HG02840 (cell line): ENCODE data around the gene DMRTB1.

Source experiments
- ATAC-seq: cut with Tn5 transposase; IDR thresholded peaks from one replicate; pipeline ENCODE4 v1.9.1; 2021; ENCODE audit warnings: mild to moderate bottlenecking, moderate library complexity, moderate number of reproducible peaks; ENCODE audit not compliant: unreplicated experiment, low FRiP score

DMRTB1 gene

GRCh38 chr1:53459321-53460175 lies at the start of gene DMRTB1:
Gene DMRTB1, plus strand, starts transcription at chr1:53459399. Its CDS starts 55 bp downstream, at chr1:53459454.
- no peak for ATAC-seq

DNA sequence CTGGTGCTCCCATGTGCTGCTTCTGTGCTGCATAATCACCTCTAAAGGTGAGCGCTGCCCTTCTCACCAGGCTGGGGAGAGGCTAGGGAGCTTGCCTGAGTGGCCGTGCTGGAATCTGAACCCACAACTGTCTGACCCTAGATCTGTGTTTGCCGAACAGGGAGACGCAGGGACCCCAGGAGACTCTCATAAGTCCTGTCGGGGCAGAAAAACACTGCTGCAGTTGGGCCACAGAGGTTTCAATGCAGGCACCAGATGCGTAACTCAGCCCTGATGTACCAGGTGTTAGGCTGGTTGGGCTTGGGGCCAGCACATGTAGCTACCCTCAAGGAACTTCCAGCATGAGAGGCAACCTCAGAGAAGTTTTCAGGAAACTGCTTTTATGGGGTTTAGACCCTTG lies 49.5 kb upstream of the DMRTB1 start:
- ATAC-seq = no peak

- ATAC-seq = no peak
These were observed 49.1 kb upstream of the DMRTB1 start for GRCh38 chr1:53410100-53410541.

DNA sequence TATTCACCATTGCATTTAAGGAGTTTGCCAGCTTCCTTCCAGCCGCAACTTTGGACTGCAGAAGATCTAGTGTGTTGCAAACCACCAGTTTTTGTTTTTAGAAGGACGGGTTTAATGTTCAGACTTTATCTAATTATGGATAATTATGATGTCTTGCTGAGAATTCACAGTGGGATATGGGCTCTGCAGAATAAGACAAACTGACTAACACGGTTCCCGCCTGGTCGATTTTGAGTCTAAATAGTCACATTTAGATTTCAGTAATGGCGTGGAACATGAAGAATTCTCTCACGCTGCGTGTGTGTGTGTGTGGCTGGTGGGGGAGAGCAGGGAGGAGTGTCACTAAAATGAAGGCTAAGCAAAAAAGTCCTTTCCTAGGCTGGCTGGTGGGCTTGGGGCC lies 48.5 kb upstream of the DMRTB1 start:
- no peak for ATAC-seq

DNA sequence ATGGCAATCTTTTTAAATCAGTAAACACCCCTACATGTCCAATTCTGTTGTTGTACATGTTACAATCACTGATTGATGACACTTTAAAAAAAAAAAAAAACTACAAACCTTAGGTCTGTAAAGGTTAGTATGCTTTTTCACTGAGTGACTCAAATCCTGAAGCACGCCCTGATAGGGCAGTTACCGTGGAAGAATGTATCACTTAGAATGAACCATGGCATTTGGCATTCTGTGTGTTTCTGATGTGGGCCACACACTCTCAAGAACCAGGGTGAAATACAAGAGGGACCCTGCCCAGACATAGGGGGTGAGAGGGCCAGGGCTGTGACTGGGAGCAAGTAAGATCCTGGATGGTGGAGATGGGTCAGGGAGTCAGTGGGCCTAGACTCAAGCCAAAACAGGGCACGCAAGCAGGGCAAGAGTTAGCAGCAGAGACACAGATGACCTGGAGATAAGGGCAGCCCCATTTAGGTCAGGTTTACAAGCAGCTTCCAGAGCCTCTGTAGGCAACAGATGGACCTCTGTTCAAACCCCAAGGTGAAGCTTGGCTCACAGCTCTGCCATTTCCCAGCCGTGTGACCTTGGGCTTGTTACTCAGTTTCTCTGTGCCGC lies 47.6 kb upstream of the DMRTB1 start:
- ATAC-seq = no peak

DNA sequence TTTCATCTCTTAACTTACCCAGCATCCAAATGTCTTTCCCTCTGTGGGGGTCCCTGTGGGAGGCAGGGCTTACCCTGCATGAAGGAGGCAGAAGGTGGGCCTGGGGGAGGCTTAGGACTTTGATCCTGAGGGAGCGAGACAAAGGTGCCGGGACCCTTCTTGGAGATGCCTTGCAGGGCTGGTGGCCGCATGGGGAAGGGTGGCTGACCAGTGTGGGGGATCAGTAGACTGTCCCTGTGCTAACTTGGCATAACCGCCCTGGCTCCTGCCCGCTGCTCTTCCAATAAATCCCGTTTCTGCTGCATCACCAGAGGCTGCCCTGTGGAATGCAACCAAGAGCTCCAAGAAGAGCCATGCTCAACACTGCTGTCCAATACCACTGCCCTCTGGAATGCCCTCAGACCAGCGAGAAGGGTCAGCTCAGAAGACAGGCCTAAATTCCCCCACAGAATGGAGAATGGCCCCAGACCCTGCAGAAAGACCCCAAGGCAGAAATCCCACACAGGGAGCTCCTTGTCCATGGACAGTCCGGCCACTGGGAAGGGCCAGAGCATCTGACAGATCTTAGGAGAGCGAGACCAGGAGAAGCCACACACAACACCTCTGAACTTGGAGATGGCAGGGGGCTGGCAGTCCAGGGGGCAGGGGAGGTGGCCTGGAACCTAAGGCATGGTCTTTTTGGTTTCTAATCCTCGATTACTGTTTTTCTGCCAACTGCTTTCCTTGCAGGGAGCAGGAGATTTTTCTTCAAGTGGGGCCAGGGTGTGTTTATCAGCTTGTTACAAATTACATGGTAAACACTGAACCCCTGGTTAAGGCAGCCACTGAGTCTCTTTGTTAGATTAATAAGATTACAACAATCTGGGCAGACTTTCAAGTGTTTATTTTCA lies 46.7 kb upstream of the DMRTB1 start:
- ATAC-seq = no peak

DNA sequence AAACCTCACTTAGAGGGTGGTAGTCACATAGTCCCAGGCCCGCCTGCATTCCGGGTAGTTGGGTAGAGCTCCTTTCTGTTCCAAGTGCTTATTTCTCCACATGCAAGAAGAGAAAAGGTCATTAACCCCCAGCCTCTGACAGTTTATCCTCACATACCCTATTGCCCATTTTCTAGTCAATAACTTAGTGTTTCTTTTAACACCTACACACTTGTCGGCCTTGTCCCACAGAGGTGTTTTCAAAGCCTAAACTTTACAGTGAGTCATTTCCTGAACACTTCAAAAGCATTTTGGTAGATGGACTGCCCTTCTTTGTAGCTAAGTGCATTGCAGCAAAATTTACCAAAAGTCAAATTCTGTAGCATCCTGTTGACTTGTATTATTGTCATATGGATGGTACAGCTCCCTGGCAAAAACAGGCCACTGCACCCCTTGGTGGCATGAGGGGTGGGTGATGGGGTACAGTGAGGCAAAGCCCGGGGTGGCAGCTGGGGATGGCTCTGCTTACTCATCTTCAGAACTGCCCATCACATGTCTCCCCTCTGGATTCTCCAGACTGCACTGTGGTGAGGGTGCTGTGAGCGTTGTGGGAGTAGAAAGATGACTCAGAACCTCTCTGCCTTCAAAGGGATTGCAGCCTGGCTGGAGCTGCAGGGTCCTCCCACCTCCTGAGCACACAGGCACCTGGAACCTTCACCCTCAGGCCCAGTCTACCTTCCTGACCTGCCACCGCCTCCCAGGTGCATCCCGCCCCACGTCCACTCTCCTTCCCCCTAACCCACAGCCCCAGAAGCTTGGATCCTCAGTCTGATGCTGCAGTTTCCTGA lies 45.8 kb upstream of the DMRTB1 start:
- no peak for ATAC-seq

GRCh38 chr1:53414632-53415031 lies 44.6 kb upstream of the DMRTB1 start:
- ATAC-seq = no peak

DNA sequence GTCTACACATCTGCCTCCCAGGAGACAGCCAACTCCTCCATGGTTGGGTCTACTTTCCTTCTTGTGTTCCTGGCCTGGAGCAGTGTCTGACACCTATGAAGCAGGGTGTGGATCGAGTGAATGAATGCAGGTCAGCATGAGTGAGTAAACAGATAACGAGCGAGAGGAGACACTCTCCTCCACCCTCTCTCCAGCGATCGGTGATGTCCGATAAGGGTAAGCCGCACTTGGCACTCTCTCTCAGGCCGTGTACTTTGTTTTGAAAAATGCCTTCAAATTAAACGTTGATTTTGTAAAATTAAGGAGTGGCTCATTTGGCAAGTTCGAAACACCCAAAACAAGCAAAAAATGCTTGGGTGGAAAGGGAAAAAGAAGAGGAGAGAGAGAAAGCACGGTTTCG lies 43.8 kb upstream of the DMRTB1 start:
- ATAC-seq = no peak

GRCh38 chr1:53416269-53416813 lies 42.9 kb upstream of the DMRTB1 start:
- no peak for ATAC-seq

GRCh38 chr1:53417074-53417511 lies 42.1 kb upstream of the DMRTB1 start:
- no peak for ATAC-seq

- no peak for ATAC-seq
These were observed 40.2 kb upstream of the DMRTB1 start for GRCh38 chr1:53419034-53419433.

DNA sequence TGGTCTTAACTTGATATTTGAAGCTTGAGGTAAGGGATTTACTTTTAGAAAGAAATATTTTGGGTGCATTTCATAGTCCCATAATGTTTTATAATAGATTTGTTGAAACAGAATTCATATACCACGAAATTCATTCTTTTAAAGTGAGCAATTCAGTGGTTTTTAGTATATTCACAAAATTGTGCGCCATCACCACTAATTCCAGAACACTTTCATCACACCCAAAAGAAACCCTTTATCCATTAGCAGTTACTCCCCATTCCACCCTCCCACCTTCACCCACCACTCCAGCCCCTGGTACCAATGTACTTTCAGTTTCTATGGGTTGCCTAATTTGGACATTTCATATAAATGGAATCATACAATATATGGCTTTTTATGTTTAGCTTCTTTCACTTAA lies 38.9 kb upstream of the DMRTB1 start:
- no peak for ATAC-seq

DNA sequence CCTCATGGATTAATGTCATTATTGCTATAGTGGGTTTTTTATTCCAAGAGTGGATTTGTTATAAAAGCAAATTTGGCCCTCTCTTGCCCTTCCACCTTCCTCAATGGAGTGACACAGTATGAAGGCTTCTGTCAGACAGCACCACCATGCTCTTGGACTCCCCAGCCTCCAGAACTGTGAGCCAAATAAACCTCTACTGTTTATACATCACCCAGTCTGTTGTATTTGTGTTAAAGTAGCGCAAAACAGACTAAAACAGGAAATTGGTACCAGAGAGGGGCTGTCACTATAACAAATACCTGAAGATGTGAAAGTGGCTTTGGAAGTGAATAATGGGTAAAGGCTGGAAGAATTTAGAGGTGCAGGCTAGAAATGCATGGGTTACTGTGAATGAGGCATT lies 38.0 kb upstream of the DMRTB1 start:
- ATAC-seq = no peak

GRCh38 chr1:53430261-53430660 lies 28.9 kb upstream of the DMRTB1 start:
- no peak for ATAC-seq

DNA sequence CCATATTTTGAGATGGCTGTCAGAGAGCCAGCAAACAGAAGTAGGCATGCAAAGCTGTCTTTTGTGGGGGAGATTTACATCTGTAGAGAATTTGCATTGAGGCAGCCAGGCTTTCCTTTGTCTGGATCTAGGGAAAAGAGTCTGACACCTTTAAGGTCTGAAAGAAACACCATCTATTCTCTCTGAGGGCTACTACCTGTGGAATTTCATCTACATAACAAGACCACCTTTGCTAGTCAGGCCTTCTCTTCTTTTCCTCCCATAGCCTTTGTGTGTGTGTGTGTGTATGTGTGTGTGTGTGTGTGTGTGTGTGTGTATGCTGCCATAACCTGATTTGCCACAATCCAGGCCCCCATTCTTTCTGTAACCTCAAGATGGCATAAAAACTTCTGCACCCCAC lies 28.4 kb upstream of the DMRTB1 start:
- ATAC-seq = no peak

GRCh38 chr1:53431244-53431643 lies 28.0 kb upstream of the DMRTB1 start:
- ATAC-seq = no peak

GRCh38 chr1:53431805-53432565 lies 27.2 kb upstream of the DMRTB1 start:
- ATAC-seq = no peak

DNA sequence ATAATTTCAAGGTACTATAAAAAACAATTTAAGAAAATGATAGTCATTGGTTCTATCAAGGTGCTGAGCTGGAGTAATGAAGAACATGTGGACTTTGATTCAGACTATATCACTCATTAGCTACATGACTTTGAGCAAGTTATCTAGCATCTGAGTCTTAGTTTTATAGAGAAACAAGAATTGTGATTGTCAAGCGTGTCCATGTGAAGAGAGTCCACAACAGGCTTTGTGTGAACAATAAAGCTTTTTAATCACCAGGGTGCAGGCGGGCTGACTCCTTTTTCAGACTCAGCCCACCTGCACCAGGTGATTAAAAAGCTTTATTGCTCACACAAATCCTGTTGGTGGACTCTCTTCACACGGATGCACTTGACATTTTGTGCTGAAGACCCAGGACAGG lies 26.6 kb upstream of the DMRTB1 start:
- ATAC-seq = no peak
